Right lobe of liver (tissue), 4 donors: ENCODE data around the gene FSTL4.

ENCODE experiments used
- CTCF ChIP-seq, 4 donors: fragments of 200-600 bp in 3 of 4; fragments of 450-650 bp in 1 of 4; IDR thresholded peaks; one replicate each; pipeline versions ENCODE4 v1.5.1 to v1.8.0; 2016 to 2022; ENCODE audit warnings: antibody characterized with exemption in 4 of 4, mild to moderate bottlenecking in 2 of 4
- POLR2A ChIP-seq: fragments of 450-650 bp; IDR thresholded peaks from one replicate; pipeline ENCODE4 v1.6.1; 2017; ENCODE audit warnings: antibody characterized with exemption, mild to moderate bottlenecking
- donor health status: DM: no; HTN: no; CAD: no.
- donor health status: DM: no; HTN: no; CAD: no.
- donor health status: DM: no; HTN: yes; CAD: no.

GRCh38 chr5:133196441-133197085 lies 415.8 kb downstream of the FSTL4 start:
- TF ChIP-seq POLR2A (no peak), CTCF (IDR thresholded peaks at IDR 0.05) (no peak)
